ENCODE measurements around the gene ZNF443.
A peak's percentile ranks its signal among the peaks of the same experiment; 100 is the strongest.
"Not testable (repeated sequence)": the region's sequence is repeated elsewhere in the genome, so short reads cannot be mapped to it uniquely, and the experiment has no call there.

Gene ZNF443

GRCh38 chr19:12411893-12412292 is 28.9 kb downstream of the ZNF443 start:
- no peak for DNase-seq

- peak; percentile 65 for DNase-seq
Measured at GRCh38 chr19:12400633-12401502, 40.0 kb downstream of the ZNF443 start, which contains the start of gene ZNF799. Gene ZNF799 (minus strand): TSS chr19:12401271. CDS start chr19:12401070, 201 bp downstream.

GRCh38 chr19:12399901-12400632 is 40.8 kb downstream of the ZNF443 start:
- DNase-seq: not testable (repeated sequence)

- not testable (repeated sequence) for DNase-seq
Measured at GRCh38 chr19:12391148-12391547, 49.7 kb downstream of the ZNF443 start.

GRCh38 chr19:12386365-12386764 is 54.5 kb downstream of the ZNF443 start:
- not testable (repeated sequence) for DNase-seq

- DNase-seq: no peak
Measured at GRCh38 chr19:12380444-12380737, 60.4 kb downstream of the ZNF443 start.

GRCh38 chr19:12379732-12380443 is 60.9 kb downstream of the ZNF443 start:
- no peak for DNase-seq
